SK-N-SH (cell line): ENCODE data around the gene TEK.

Source experiments
- EP300 ChIP-seq, 2 experiments: IDR thresholded peaks; 2 replicates each; pipeline versions ENCODE4 v1.4.0 to v1.6.1; 2012; ENCODE audit warnings: borderline replicate concordance in 1 of 2, low read depth in 1 of 2, low read length in 1 of 2
- EZH2phosphoT487 ChIP-seq: fragments of 200-600 bp; sonication (generic); IDR thresholded peaks from 2 replicates; pipeline ENCODE4 v1.6.1; 2017; ENCODE audit warnings: low read depth, mixed run types, mild to moderate bottlenecking, antibody characterized with exemption, moderate library complexity, borderline replicate concordance
- JUND ChIP-seq: IDR thresholded peaks from 2 replicates; pipeline ENCODE4 v1.4.0; 2012
- MXI1 ChIP-seq: IDR thresholded peaks from 2 replicates; pipeline ENCODE4 v1.6.1; 2012; ENCODE audit warnings: mild to moderate bottlenecking, low read depth, low read length, improper control_type of control experiment
- POLR2AphosphoS5 ChIP-seq: IDR thresholded peaks from 2 replicates; pipeline ENCODE4 v1.6.1; 2012; ENCODE audit warnings: low read depth, low read length
- RFX5 ChIP-seq: IDR thresholded peaks from 2 replicates; pipeline ENCODE4 v1.6.1; 2012; ENCODE audit warnings: mild to moderate bottlenecking, improper control_type of control experiment, low read length
- RXRA ChIP-seq: IDR thresholded peaks from 2 replicates; pipeline ENCODE4 v1.4.0; 2012; ENCODE audit warnings: low read depth, mild to moderate bottlenecking, borderline replicate concordance
- SMC3 ChIP-seq: IDR thresholded peaks from 2 replicates; pipeline ENCODE4 v1.6.1; 2012; ENCODE audit warnings: low read depth, low read length, improper control_type of control experiment
- YY1 ChIP-seq: IDR thresholded peaks from 2 replicates; pipeline ENCODE4 v1.4.0; 2012; ENCODE audit warnings: low read depth, mild to moderate bottlenecking
- TF ChIP-seq, protein P1 (sequence below): IDR thresholded peaks from 2 replicates; pipeline ENCODE4 v1.4.0; 2012; ENCODE audit warnings: low read depth, borderline replicate concordance
- TF ChIP-seq, protein P2 (sequence below): fragments of 150-350 bp; IDR thresholded peaks from 2 replicates; pipeline ENCODE4 v1.6.1; 2016; ENCODE audit warnings: mild to moderate bottlenecking, low read depth, low read length
- TF ChIP-seq, protein P3 (sequence below): IDR thresholded peaks from 2 replicates; pipeline ENCODE4 v1.4.0; 2012; ENCODE audit warnings: low read depth
- TF ChIP-seq, protein P4 (sequence below): fragments of 200-600 bp; sonication (generic); IDR thresholded peaks from 2 replicates; pipeline ENCODE4 v1.6.1; 2017; ENCODE audit warnings: antibody characterized with exemption, mild to moderate bottlenecking, moderate library complexity
- TF ChIP-seq, protein P5 (sequence below): fragments of 150-350 bp; IDR thresholded peaks from 2 replicates; pipeline ENCODE4 v1.6.1; 2017; ENCODE audit warnings: antibody characterized with exemption, low read length, low read depth, borderline replicate concordance

DNA sequence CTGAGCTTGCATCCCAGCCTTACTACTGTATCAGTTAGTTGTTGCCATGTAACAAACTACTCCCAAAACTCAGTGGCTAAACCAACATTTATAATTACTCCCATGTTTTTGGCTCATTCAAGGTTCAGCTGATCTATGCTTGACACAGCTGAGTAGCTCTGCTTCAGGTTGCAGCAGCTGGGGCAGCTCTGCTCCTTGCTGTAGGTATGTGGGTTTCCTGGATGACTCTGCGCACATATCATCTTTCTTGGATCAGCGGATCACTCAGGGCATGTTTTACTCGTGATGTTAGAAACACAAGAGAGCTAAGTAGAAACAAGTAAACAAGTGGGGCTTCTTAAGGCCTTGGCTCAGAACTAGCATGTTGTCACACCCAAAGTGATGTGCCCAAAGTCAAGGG lies 15.1 kb downstream of the TEK start:
- no peak for TF ChIP-seq POLR2AphosphoS5
- no peak for TF ChIP-seq RXRA
- TF ChIP-seq, protein P1, sequence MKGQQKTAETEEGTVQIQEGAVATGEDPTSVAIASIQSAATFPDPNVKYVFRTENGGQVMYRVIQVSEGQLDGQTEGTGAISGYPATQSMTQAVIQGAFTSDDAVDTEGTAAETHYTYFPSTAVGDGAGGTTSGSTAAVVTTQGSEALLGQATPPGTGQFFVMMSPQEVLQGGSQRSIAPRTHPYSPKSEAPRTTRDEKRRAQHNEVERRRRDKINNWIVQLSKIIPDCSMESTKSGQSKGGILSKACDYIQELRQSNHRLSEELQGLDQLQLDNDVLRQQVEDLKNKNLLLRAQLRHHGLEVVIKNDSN, result no peak
- TF ChIP-seq, protein P2, sequence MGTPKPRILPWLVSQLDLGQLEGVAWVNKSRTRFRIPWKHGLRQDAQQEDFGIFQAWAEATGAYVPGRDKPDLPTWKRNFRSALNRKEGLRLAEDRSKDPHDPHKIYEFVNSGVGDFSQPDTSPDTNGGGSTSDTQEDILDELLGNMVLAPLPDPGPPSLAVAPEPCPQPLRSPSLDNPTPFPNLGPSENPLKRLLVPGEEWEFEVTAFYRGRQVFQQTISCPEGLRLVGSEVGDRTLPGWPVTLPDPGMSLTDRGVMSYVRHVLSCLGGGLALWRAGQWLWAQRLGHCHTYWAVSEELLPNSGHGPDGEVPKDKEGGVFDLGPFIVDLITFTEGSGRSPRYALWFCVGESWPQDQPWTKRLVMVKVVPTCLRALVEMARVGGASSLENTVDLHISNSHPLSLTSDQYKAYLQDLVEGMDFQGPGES, result no peak
- TF ChIP-seq, protein P3, sequence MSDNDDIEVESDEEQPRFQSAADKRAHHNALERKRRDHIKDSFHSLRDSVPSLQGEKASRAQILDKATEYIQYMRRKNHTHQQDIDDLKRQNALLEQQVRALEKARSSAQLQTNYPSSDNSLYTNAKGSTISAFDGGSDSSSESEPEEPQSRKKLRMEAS, result no peak
- TF ChIP-seq RFX5, result no peak
- TF ChIP-seq, protein P4, sequence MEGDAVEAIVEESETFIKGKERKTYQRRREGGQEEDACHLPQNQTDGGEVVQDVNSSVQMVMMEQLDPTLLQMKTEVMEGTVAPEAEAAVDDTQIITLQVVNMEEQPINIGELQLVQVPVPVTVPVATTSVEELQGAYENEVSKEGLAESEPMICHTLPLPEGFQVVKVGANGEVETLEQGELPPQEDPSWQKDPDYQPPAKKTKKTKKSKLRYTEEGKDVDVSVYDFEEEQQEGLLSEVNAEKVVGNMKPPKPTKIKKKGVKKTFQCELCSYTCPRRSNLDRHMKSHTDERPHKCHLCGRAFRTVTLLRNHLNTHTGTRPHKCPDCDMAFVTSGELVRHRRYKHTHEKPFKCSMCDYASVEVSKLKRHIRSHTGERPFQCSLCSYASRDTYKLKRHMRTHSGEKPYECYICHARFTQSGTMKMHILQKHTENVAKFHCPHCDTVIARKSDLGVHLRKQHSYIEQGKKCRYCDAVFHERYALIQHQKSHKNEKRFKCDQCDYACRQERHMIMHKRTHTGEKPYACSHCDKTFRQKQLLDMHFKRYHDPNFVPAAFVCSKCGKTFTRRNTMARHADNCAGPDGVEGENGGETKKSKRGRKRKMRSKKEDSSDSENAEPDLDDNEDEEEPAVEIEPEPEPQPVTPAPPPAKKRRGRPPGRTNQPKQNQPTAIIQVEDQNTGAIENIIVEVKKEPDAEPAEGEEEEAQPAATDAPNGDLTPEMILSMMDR, result no peak
- no peak for TF ChIP-seq EZH2phosphoT487
- TF ChIP-seq JUND, result no peak
- TF ChIP-seq MXI1, result no peak
- no peak for TF ChIP-seq YY1
- no peak for TF ChIP-seq EP300 (IDR thresholded peaks at IDR 0.05; ENCODE audit: borderline replicate concordance in 1 of 2, low read depth in 1 of 2, low read length in 1 of 2)
- no peak for TF ChIP-seq SMC3
- TF ChIP-seq, protein P5, sequence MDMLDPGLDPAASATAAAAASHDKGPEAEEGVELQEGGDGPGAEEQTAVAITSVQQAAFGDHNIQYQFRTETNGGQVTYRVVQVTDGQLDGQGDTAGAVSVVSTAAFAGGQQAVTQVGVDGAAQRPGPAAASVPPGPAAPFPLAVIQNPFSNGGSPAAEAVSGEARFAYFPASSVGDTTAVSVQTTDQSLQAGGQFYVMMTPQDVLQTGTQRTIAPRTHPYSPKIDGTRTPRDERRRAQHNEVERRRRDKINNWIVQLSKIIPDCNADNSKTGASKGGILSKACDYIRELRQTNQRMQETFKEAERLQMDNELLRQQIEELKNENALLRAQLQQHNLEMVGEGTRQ, result no peak
